ENCODE data around the gene PARN.

GRCh38 chr16:14569213-14569612 is 60.8 kb downstream of the PARN start:
- TF ChIP-seq POLR2AphosphoS5 (IDR thresholded peaks at IDR 0.05; ENCODE audit: low read depth, low read length) (no peak), CTCF (IDR thresholded peaks at IDR 0.05) (no peak), TCF7L2 (IDR thresholded peaks at IDR 0.05; ENCODE audit: low read depth, low read length) (no peak), REST (IDR thresholded peaks at IDR 0.05; ENCODE audit: insufficient read depth in 1 of 2, low read depth in 2 of 2, low read length in 1 of 2) (no peak)
